Stromal cell of bone marrow (primary cell): ENCODE data around the gene GPR152.
"Not testable (repeated sequence)": the region's sequence is repeated elsewhere in the genome, so short reads cannot be mapped to it uniquely, and the experiment has no call there.

Source experiments
- DNase-seq: peaks from one replicate; pipeline ENCODE4 v3.0.0-alpha.2; 2012; ENCODE audit warnings: low read depth

The GPR152 gene

GRCh38 chr11:67489203-67489884 lies 36.8 kb upstream of the GPR152 start:
- DNase-seq: no peak

- no peak for DNase-seq
These were observed 34.1 kb upstream of the GPR152 start for GRCh38 chr11:67486481-67487195.

GRCh38 chr11:67485873-67486361 lies 33.4 kb upstream of the GPR152 start:
- DNase-seq: not testable (repeated sequence)

GRCh38 chr11:67484847-67485311 lies 32.4 kb upstream of the GPR152 start:
- DNase-seq: no peak

- no peak for DNase-seq
These were observed 31.5 kb upstream of the GPR152 start for GRCh38 chr11:67483831-67484665.

GRCh38 chr11:67482827-67483798 lies 30.6 kb upstream of the GPR152 start, which contains the start of gene AIP:
TSS of gene AIP (plus strand) at chr11:67483026. CDS start at chr11:67483159, 133 bp downstream.
- peak; percentile 97 for DNase-seq

- no peak for DNase-seq
These were observed 29.8 kb upstream of the GPR152 start for GRCh38 chr11:67482275-67482826.

- not testable (repeated sequence) for DNase-seq
These were observed 25.0 kb upstream of the GPR152 start for GRCh38 chr11:67477344-67478050.

- not testable (repeated sequence) for DNase-seq
These were observed 24.2 kb upstream of the GPR152 start for GRCh38 chr11:67476692-67477091.

GRCh38 chr11:67472882-67473281 lies 20.4 kb upstream of the GPR152 start:
- no peak for DNase-seq

- no peak for DNase-seq
These were observed 17.9 kb upstream of the GPR152 start for GRCh38 chr11:67470337-67471002.

GRCh38 chr11:67469508-67469811 lies 16.9 kb upstream of the GPR152 start:
- no peak for DNase-seq

GRCh38 chr11:67468759-67469507 lies 16.4 kb upstream of the GPR152 start, which contains the start of gene TMEM134:
TSS of gene TMEM134 (minus strand) at chr11:67469251. CDS start at chr11:67469192, 59 bp downstream.
- DNase-seq: peak; percentile 82

- DNase-seq: no peak
These were observed 15.9 kb upstream of the GPR152 start for GRCh38 chr11:67468456-67468758.

- no peak for DNase-seq
These were observed 15.5 kb upstream of the GPR152 start for GRCh38 chr11:67468056-67468455.

GRCh38 chr11:67466962-67467771 lies 14.6 kb upstream of the GPR152 start:
- DNase-seq: no peak

GRCh38 chr11:67466367-67466766 lies 13.8 kb upstream of the GPR152 start:
- DNase-seq: no peak

- DNase-seq: not testable (repeated sequence)
These were observed 13.0 kb upstream of the GPR152 start for GRCh38 chr11:67465530-67465929.
